HG03571 (cell line): Measurements from ENCODE around the gene SARDH.

Experiments
- ATAC-seq: cut with Tn5 transposase; IDR thresholded peaks from one replicate; pipeline ENCODE4 v1.9.1; 2021; ENCODE audit not compliant: unreplicated experiment

Gene SARDH

DNA sequence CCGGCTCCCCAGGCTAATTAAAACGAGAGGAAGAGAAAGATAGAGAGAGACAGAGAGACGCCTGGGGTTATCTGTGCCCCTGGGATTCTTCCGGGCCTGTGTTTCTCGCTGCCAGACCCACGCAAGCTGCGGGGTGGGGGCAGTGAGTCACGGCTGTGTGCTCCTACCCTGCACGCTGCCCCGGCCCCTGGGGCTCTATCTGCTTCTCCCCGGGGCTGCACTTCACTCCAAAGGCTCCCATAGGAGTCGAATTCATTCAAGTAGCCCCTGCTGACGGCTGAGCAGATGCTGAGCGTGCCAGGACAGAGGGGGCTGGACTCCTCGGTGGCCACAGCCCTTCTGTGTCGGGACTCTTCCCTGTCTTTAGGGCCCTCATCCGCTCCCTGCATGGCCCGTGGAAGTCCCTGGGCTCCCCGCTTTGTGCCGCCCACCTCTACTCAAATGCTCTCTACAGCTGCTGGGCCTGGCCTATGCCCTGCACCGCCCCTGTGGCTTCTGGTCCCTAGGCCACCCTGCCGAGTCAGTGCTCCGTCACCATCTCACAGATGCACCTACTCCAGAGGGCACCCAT, 22.8 kb downstream of the SARDH start:
- ATAC-seq: no peak

DNA sequence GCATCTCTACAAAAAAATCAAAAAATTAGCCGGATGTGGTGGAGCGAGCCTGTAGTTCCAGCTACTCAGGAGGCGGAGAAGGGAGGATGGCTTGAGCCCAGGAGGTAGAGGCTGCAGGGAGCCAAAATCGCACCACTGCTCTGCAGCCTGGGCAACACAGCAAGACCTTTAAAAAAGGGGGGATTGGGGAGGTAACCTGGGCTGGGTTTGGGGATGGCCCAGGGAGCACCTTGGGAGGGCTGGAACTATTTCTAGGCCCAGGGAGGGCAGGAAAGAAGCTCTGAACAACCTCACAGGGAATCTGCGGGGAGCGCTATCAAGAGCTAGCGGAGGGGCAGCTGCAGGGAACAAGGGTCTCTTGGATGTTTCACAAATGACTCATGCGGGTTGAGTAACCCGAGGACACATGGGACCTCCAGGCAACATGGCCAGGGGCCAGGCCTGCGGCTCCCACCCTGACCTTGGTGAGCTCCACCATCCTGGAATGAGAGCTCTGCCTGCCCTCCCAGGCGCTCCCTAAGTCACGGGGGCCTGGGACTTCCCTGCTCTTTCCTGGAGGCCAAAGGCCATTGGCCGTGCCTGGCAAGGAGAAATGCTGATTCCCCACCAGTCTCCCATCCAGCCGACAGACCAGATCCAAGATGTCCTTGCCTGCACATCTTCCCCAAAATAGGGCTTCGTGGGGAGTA, 23.4 kb downstream of the SARDH start:
- ATAC-seq: no peak

- no peak for ATAC-seq
Measured at GRCh38 chr9:133713960-133714495, 24.1 kb downstream of the SARDH start.

GRCh38 chr9:133713150-133713959, 24.8 kb downstream of the SARDH start:
- ATAC-seq: no peak

GRCh38 chr9:133712221-133713100, 25.7 kb downstream of the SARDH start:
- no peak for ATAC-seq

- ATAC-seq: no peak
Measured at GRCh38 chr9:133711428-133712220, 26.5 kb downstream of the SARDH start.

DNA sequence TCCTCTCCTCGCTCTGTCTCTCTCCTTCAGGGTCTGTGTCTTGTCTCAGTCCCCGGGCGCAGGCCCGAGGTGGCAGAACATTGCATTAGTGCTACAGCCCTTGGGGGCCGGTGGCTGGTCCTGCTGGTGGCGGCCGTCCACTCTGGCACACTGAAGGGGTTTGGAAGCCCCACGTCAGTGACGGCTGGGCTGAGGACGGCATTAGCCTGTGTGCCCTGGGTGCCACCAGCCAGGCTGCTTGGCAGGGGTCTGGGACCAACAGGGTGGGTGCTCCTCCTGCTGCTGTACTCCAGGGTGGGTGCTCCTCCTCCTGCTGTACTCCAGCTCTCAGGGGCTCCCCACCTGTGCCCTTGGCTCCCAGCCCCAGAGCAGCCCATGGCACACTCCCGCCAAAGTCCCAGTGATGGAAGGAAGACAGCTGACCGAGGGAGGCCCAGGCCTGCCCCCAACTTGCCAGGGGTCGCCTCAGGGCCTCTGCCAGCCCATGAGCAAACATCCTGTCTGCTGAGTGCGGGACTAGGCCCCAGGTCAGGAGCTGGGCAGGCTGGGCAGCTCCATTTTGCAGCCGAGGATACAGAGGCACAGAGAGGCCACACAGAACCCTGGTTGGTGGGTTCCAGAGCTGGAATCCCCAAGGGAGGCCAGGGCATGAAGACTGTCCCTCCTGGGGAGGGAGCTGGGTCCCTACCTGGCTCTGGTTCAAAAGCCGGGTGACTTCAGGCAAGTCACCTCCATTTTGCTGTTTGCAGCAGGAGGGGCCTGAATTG, 27.3 kb downstream of the SARDH start:
- ATAC-seq: no peak

GRCh38 chr9:133709691-133710571, 28.2 kb downstream of the SARDH start:
- ATAC-seq: no peak

DNA sequence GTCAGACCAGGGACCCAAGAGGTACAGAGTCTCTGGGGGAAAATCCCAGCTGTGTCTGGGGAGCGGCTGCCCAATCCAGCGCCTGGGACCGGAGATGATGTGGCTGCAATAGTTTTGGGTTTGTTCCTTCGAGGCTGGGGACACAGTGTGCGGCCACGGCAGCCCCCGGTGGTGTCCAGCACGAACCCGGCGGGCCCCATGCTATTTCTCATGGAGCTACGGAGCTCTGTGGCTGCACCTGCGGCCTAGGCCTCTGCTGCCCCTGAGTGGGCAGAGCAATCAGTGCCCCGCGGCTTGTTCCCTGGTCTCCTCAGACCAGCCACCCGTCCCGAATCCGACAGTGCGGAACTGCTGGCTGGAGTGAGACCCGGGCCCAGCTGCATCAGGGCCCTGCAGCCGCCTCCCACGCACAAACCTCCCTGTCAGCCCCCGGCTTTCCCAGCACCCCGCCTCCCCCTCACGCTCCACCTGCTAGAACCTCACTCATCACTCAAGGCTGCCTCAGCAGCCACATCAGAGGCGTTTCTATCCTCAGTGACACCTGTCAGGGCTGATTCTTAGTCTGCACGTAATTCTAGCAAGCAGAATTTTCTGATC, 29.0 kb downstream of the SARDH start:
- no peak for ATAC-seq

DNA sequence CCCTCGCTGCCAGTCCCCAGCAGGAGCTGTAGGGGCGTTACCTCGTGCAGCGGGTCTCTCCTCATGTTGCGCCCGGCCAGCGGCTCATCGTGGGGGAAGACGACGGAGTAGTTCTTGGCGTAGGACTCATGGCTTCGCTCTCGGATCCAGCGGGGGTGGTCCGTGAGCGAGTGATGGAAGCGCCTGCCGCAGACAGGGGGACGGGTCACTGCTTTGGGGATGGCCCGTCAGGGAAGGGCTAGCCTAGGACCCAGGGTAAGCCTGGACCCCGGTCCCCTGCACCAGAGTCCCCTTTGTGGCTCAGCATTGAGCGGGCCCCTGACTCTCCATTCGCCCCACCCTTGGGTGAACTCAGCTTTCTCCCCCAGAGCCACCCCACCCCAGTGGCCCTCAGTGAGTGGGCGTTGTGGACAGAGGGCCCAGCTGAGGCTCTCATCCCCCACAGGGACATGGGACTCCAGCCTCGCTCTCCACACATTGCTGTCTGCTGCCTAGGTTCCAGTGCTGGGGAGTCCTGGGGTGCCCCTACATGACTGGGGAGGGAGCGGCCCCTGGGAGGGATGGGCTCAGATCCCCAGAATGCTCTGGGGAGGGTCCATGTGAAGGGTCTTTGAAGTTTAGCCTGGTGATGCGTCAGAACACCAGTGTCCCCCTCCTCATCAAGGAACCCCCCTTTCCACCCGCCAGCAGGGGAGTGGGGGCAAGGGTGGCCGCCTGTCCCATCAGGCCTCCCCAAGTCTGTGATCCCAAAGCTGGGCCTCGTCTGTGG, 29.7 kb downstream of the SARDH start:
- ATAC-seq: no peak

GRCh38 chr9:133707763-133708245, 30.3 kb downstream of the SARDH start:
- ATAC-seq: no peak

DNA sequence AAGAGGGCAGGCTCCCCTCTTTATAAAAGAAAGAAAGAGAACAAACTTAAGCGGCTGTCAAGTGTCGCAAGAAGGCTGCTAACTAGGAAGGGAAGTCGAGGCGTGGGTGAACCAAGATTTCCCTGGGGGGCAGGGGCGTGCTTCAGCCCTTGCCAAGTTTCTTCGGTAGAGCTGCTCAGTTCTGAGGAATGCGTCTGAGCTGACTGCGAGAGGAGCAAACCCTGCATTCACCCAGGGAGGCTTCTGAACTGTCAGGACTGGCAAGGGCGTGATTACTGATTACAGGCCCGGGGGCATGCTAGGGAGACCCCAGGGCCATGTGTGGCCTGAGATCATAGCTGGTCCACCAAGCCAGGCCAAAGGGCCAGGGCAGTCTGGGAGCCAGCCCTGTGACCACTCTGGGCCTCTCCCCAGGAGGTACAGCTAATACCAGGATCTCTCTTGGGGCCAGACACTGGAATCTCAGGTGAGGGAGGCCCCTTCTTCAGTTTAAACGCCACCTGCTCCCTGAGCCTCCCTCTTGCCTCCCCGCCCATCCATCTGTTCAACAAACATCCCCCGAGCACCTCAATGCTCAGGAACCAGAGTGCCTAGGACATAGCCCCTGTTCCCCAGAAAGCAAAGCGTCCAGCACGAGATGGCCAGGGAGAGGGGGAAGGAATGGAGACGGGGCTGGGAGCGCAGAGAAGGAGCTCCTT, 30.9 kb downstream of the SARDH start:
- ATAC-seq: no peak

DNA sequence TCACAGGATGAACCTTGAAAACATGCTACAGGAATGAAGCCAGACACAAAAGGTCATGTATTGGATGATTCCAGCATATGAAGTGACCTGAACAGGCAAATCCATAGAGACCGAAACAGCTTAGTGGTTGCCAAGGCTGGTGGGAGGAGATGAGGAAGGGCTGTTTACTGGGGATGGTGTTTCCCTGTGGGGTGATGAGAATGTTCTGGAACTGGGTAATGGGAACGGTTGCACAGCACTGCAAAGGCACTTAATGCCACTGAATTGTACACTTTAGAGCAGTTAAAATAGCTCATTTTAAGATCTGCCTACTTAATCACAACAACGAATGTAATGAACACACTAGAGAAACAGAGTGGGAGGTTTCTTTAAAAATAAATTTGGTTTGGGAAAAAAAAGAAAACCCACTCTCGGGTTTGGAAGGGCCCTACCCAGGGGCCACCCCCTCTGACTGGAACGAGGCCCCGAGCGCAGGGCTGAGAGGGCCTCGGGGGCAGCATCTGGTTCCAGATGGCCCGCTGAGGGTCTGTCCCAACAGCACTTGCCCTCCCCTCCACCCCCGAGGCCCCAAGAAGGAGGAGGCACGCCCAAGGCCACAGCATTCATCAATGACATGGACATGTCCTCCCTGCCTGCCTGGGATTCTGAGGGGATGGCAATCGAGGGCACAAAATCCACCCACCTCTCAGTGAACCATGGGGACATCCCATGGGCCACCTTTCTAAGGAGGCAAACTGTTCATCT, 31.7 kb downstream of the SARDH start:
- no peak for ATAC-seq

- ATAC-seq: no peak
Measured at GRCh38 chr9:133705576-133705975, 32.6 kb downstream of the SARDH start.

- no peak for ATAC-seq
Measured at GRCh38 chr9:133704711-133705181, 33.4 kb downstream of the SARDH start.
